Uterus (tissue), 2 donors: ENCODE measurements around the gene NPL.

Experiments
- POLR2A ChIP-seq, 2 donors: fragments of 450-650 bp; IDR thresholded peaks; one replicate each; pipeline ENCODE4 v1.6.1; 2016; ENCODE audit warnings: antibody characterized with exemption in 2 of 2, mild to moderate bottlenecking in 1 of 2, moderate library complexity in 1 of 2
- TF ChIP-seq, protein P1 (sequence below), 4 experiments: fragments of 200-600 bp in 2 of 4; fragments of 450-650 bp in 2 of 4; sonication (generic) in 2 of 4; IDR thresholded peaks; one replicate each; pipeline ENCODE4 v1.5.1; 2016 to 2019; ENCODE audit warnings: antibody characterized with exemption in 4 of 4, mild to moderate bottlenecking in 2 of 4, moderate library complexity in 1 of 4

DNA sequence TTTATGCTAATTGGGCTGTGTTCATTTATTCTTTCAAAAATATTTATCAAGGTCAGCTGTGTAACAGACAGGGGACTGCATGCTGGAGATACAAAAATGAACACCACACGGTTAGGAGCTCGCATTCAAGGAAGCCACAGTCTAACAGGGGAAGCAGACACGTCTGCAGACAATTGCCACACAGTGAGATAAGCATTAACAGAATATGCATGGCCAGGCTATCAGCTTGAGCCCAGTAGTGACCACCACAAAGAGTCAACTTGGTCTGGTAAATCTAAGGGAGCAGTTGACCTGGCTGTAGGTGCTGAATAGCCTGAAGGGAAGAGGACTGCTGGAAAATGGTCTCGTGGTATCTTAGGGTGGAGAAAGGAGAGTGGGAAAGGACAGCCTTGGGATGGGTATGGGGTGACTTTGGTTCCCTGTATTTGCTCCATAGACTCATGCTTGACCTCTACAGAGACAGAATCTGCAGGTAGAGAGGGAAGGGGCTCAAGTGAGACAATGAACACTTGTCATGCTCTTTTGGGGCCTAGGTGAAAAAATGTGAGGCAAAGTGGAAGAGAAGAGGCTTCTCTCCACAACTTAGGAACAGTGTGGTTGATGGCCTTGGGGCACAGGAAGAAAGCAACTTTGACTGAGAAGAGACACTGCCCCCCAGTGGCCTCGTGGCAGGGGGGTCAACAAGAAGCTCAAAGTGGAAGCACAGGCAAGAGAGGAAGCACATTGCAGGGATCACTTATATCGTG lies 7.6 kb upstream of the NPL start:
- TF ChIP-seq, protein P1, sequence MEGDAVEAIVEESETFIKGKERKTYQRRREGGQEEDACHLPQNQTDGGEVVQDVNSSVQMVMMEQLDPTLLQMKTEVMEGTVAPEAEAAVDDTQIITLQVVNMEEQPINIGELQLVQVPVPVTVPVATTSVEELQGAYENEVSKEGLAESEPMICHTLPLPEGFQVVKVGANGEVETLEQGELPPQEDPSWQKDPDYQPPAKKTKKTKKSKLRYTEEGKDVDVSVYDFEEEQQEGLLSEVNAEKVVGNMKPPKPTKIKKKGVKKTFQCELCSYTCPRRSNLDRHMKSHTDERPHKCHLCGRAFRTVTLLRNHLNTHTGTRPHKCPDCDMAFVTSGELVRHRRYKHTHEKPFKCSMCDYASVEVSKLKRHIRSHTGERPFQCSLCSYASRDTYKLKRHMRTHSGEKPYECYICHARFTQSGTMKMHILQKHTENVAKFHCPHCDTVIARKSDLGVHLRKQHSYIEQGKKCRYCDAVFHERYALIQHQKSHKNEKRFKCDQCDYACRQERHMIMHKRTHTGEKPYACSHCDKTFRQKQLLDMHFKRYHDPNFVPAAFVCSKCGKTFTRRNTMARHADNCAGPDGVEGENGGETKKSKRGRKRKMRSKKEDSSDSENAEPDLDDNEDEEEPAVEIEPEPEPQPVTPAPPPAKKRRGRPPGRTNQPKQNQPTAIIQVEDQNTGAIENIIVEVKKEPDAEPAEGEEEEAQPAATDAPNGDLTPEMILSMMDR (IDR thresholded peaks at IDR 0.05), result peak; percentile 22 to 39 (median 33)
- TF ChIP-seq POLR2A (IDR thresholded peaks at IDR 0.05), result no peak
